ENCODE results near the gene JAK3.

- no peak for TF ChIP-seq CTCF (IDR thresholded peaks at IDR 0.05)
- no peak for TF ChIP-seq POLR2AphosphoS5 (IDR thresholded peaks at IDR 0.05)
These were observed 51.6 kb downstream of the JAK3 start for GRCh38 chr19:17796013-17796837.
